K562 (cell line): Measurements from ENCODE around the gene TOM1L1. TPM values are rescaled to one million over a fixed set of nuclear protein-coding genes. Genes with fewer than 3 reads are reported as not detected.

Source experiments
- CXXC5 ChIP-seq: fragments of 250-450 bp; sonication (Bioruptor Pico); IDR thresholded peaks from 2 replicates; pipeline ENCODE4 v1.8.0; 2022; ENCODE audit warnings: inconsistent platforms, mild to moderate bottlenecking, moderate library complexity
- ELF2 ChIP-seq: fragments of 250-450 bp; sonication (Bioruptor Pico); IDR thresholded peaks from 2 replicates; pipeline ENCODE4 v1.5.0; 2021; ENCODE audit warnings: mild to moderate bottlenecking
- FUS ChIP-seq: fragments of 200-400 bp; formaldehyde crosslinking; optimal IDR thresholded peaks from 2 replicates; pipeline ENCODE3; 2017; ENCODE audit warnings: low read depth, low read length
- RFX7 ChIP-seq: fragments of 250-450 bp; sonication (Bioruptor Pico); IDR thresholded peaks from 2 replicates; pipeline ENCODE4 v1.5.1; 2021; ENCODE audit warnings: mild to moderate bottlenecking
- RHOXF2B ChIP-seq: fragments of 250-450 bp; sonication (Bioruptor Pico); conservative IDR thresholded peaks from 2 replicates; pipeline ENCODE4 v1.5.1; 2021
- SP1 ChIP-seq: sonication (generic); formaldehyde crosslinking; IDR thresholded peaks from 2 replicates; pipeline ENCODE4 v1.8.1; 2022; ENCODE audit warnings: mild to moderate bottlenecking, missing genetic modification reagents
- STAG1 ChIP-seq: sonication (generic); formaldehyde crosslinking; IDR thresholded peaks from 2 replicates; pipeline ENCODE4 v1.5.0; 2020; ENCODE audit warnings: missing genetic modification reagents, borderline replicate concordance
- TCF3 ChIP-seq: sonication (generic); formaldehyde crosslinking; IDR thresholded peaks from 2 replicates; pipeline ENCODE4 v1.4.0; 2020; ENCODE audit warnings: mild to moderate bottlenecking, missing genetic modification reagents
- YBX1 ChIP-seq: fragments of 450-650 bp; IDR thresholded peaks from 2 replicates; pipeline ENCODE4 v1.7.1; 2016; ENCODE audit warnings: mild to moderate bottlenecking
- ZEB2 ChIP-seq: fragments of 450-650 bp; IDR thresholded peaks from 2 replicates; pipeline ENCODE4 v1.6.1; 2016
- ZNF134 ChIP-seq: fragments of 250-450 bp; sonication (Bioruptor Pico); conservative IDR thresholded peaks from 2 replicates; pipeline ENCODE4 v1.4.0; 2020
- ZNF583 ChIP-seq: fragments of 250-450 bp; sonication (Bioruptor Pico); IDR thresholded peaks from 2 replicates; pipeline ENCODE4 v1.4.0; 2020
- ZSCAN32 ChIP-seq: fragments of 450-650 bp; formaldehyde crosslinking; IDR thresholded peaks from 2 replicates; pipeline ENCODE4 v1.4.0; 2020; ENCODE audit warnings: mild to moderate bottlenecking, moderate library complexity
- polyA plus RNA-seq, 8 experiments: library from polyadenylated mRNA; depleted of rRNA in 4 of 8; stranded (reverse) in 5 of 8; unstranded in 3 of 8; fragments of >200 nt; fragmentation: Nextera tagmentation in 2 of 8; fragmentation: Illumina TruSeq in 1 of 8; extraction: Ambion mirVana in 2 of 8; extraction: Trizol in 1 of 8; gene quantifications; 2 replicates each; pipeline versions ENCODE4 v1.2.1 to v1.2.3, GENCODE V29; 2011 to 2014; ENCODE audit warnings: inconsistent platforms in 1 of 8, missing spikeins in 1 of 8
- total RNA-seq, 7 experiments: library from RNA; depleted of rRNA in 6 of 7; stranded (reverse); fragments of >200 nt in 6 of 7; fragmentation: Illumina TruSeq in 2 of 7; extraction: Trizol in 2 of 7; gene quantifications; 2 replicates each; pipeline versions ENCODE4 v1.2.1 to v1.2.3, GENCODE V29; 2011 to 2021; ENCODE audit warnings: low replicate concordance in 1 of 7
- TF ChIP-seq, protein P1 (sequence below): fragments of 450-650 bp; IDR thresholded peaks from 2 replicates; pipeline ENCODE4 v1.6.1; 2016; ENCODE audit warnings: low read depth
- TF ChIP-seq, protein P2 (sequence below): fragments of 250-450 bp; sonication (Bioruptor Pico); IDR thresholded peaks from 2 replicates; pipeline ENCODE4 v1.8.0; 2022; ENCODE audit warnings: moderate library complexity, mild to moderate bottlenecking, inconsistent platforms
- TF ChIP-seq, protein P3 (sequence below): fragments of 450-650 bp; IDR thresholded peaks from 2 replicates; pipeline ENCODE4 v1.6.1; 2016; ENCODE audit warnings: missing biosample characterization, missing genetic modification characterization
- TF ChIP-seq, protein P4 (sequence below): fragments of 250-450 bp; sonication (Bioruptor Pico); IDR thresholded peaks from 2 replicates; pipeline ENCODE4 v1.8.0; 2022; ENCODE audit warnings: inconsistent platforms

TOM1L1 gene
- total and polyA plus RNA-seq, 9 of the 15 experiments (the other 6 are each of a cell fraction or from before 2014, with no cell fraction given), result 21.3 to 74.3 (median 31.0) TPM

DNA sequence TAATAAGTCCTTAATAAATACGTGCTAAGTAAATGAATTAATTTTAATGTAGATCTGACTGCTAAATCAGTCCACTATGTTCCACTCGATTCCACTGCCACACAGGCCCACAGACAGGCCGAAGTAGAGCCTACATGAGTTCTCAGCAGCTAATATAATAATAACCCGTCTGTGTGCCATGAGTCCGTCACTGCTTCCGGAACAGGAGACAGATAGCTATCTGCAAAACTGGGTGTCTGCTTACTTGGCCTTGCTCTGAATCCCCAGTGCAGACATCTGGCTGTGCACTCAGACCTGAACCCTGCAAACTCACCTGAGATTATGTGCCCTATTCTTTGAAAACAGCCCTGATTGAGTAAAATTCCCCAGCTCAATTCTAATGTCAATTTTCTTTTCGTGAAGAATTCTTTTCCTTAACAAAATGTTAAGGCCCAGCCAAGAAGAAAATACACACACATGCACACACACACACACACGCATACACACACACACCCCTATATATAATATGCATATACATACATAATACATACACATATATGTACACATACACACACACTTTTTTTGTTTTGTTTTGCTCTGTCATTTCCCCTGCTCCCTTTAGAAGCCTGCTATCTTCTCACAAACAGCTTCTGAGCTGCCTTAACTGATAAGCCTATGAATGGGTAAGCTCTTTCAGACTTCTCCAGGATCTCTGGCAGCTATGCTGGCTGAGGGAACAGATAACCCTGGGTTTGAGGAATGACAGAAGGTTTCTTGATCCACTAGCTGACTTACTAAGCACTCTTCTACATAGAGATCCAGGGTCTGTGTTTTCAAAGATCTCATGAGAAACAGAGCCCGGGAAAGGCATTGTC lies 39.8 kb upstream of the TOM1L1 start (continued):
- TF ChIP-seq, protein P1, sequence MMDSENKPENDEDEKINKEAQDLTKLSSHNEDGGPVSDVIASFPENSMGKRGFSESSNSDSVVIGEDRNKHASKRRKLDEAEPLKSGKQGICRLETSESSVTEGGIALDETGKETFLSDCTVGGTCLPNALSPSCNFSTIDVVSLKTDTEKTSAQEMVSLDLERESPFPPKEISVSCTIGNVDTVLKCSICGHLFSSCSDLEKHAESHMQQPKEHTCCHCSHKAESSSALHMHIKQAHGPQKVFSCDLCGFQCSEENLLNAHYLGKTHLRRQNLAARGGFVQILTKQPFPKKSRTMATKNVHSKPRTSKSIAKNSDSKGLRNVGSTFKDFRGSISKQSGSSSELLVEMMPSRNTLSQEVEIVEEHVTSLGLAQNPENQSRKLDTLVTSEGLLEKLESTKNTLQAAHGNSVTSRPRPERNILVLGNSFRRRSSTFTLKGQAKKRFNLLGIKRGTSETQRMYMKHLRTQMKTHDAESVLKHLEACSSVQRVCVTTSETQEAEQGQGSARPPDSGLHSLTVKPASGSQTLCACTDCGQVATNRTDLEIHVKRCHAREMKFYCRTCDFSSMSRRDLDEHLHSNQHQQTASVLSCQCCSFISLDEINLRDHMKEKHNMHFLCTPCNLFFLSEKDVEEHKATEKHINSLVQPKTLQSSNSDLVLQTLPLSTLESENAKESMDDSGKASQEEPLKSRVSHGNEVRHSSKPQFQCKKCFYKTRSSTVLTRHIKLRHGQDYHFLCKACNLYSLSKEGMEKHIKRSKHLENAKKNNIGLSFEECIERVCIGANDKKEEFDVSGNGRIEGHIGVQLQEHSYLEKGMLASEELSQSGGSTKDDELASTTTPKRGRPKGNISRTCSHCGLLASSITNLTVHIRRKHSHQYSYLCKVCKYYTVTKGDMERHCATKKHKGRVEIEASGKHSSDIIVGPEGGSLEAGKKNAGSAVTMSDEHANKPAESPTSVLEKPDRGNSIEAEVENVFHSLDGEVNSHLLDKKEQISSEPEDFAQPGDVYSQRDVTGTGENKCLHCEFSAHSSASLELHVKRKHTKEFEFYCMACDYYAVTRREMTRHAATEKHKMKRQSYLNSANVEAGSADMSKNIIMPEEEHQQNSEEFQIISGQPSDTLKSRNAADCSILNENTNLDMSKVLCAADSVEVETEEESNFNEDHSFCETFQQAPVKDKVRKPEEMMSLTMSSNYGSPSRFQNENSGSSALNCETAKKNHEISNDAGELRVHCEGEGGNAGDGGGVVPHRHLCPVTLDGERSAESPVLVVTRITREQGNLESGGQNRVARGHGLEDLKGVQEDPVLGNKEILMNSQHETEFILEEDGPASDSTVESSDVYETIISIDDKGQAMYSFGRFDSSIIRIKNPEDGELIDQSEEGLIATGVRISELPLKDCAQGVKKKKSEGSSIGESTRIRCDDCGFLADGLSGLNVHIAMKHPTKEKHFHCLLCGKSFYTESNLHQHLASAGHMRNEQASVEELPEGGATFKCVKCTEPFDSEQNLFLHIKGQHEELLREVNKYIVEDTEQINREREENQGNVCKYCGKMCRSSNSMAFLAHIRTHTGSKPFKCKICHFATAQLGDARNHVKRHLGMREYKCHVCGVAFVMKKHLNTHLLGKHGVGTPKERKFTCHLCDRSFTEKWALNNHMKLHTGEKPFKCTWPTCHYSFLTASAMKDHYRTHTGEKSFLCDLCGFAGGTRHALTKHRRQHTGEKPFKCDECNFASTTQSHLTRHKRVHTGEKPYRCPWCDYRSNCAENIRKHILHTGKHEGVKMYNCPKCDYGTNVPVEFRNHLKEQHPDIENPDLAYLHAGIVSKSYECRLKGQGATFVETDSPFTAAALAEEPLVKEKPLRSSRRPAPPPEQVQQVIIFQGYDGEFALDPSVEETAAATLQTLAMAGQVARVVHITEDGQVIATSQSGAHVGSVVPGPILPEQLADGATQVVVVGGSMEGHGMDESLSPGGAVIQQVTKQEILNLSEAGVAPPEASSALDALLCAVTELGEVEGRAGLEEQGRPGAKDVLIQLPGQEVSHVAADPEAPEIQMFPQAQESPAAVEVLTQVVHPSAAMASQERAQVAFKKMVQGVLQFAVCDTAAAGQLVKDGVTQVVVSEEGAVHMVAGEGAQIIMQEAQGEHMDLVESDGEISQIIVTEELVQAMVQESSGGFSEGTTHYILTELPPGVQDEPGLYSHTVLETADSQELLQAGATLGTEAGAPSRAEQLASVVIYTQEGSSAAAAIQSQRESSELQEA, result no peak
- TF ChIP-seq ZNF583 (CRISPR knock-in tag), result no peak
- TF ChIP-seq CXXC5 (CRISPR knock-in tag), result peak; percentile 64
- 0 out of 2 replicates have a peak, but pooled peaks have one; percentile 16 for TF ChIP-seq ZNF134 (CRISPR knock-in tag)
- TF ChIP-seq, protein P2, sequence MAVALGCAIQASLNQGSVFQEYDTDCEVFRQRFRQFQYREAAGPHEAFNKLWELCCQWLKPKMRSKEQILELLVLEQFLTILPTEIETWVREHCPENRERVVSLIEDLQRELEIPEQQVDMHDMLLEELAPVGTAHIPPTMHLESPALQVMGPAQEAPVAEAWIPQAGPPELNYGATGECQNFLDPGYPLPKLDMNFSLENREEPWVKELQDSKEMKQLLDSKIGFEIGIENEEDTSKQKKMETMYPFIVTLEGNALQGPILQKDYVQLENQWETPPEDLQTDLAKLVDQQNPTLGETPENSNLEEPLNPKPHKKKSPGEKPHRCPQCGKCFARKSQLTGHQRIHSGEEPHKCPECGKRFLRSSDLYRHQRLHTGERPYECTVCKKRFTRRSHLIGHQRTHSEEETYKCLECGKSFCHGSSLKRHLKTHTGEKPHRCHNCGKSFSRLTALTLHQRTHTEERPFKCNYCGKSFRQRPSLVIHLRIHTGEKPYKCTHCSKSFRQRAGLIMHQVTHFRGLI (CRISPR knock-in tag), result peak; percentile 75; the same call in 1 of the 2 replicates
- TF ChIP-seq STAG1 (CRISPR knock-in tag), result no peak
- 0 out of 2 replicates have a peak, but pooled peaks have one; percentile 27 for TF ChIP-seq ZEB2
- TF ChIP-seq, protein P3, sequence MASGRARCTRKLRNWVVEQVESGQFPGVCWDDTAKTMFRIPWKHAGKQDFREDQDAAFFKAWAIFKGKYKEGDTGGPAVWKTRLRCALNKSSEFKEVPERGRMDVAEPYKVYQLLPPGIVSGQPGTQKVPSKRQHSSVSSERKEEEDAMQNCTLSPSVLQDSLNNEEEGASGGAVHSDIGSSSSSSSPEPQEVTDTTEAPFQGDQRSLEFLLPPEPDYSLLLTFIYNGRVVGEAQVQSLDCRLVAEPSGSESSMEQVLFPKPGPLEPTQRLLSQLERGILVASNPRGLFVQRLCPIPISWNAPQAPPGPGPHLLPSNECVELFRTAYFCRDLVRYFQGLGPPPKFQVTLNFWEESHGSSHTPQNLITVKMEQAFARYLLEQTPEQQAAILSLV (tag), result no peak
- TF ChIP-seq, protein P4, sequence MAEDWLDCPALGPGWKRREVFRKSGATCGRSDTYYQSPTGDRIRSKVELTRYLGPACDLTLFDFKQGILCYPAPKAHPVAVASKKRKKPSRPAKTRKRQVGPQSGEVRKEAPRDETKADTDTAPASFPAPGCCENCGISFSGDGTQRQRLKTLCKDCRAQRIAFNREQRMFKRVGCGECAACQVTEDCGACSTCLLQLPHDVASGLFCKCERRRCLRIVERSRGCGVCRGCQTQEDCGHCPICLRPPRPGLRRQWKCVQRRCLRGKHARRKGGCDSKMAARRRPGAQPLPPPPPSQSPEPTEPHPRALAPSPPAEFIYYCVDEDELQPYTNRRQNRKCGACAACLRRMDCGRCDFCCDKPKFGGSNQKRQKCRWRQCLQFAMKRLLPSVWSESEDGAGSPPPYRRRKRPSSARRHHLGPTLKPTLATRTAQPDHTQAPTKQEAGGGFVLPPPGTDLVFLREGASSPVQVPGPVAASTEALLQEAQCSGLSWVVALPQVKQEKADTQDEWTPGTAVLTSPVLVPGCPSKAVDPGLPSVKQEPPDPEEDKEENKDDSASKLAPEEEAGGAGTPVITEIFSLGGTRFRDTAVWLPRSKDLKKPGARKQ (CRISPR knock-in tag), result no peak
- no peak for TF ChIP-seq RHOXF2B (CRISPR knock-in tag)
- TF ChIP-seq YBX1, result no peak
- TF ChIP-seq RFX7 (CRISPR knock-in tag), result no peak
- TF ChIP-seq ZSCAN32 (CRISPR knock-in tag), result no peak
- peak; percentile 98 for TF ChIP-seq TCF3 (CRISPR knock-in tag)
- TF ChIP-seq FUS, result no peak
- TF ChIP-seq ELF2 (CRISPR knock-in tag), result no peak
- TF ChIP-seq SP1 (CRISPR knock-in tag), result no peak
